Fibroblast of skin of back (primary cell): ENCODE results near the gene UVSSA.

Experiments used
- DNase-seq: peaks from one replicate; pipeline ENCODE4 v3.0.0-alpha.2; 2013

Gene UVSSA

GRCh38 chr4:1396806-1397455 lies 49.9 kb downstream of the UVSSA start:
- no peak for DNase-seq

GRCh38 chr4:1398681-1399507 lies 51.9 kb downstream of the UVSSA start:
- no peak for DNase-seq

- no peak for DNase-seq
Observed at GRCh38 chr4:1399508-1400190, 52.6 kb downstream of the UVSSA start.

GRCh38 chr4:1400191-1400805 lies 53.3 kb downstream of the UVSSA start:
- DNase-seq = no peak

GRCh38 chr4:1400831-1401408 lies 53.9 kb downstream of the UVSSA start:
- DNase-seq = no peak

GRCh38 chr4:1401409-1402020 lies 54.5 kb downstream of the UVSSA start:
- DNase-seq = no peak

- no peak for DNase-seq
Observed at GRCh38 chr4:1402021-1402515, 55.1 kb downstream of the UVSSA start.

GRCh38 chr4:1402516-1403091 lies 55.6 kb downstream of the UVSSA start:
- no peak for DNase-seq

GRCh38 chr4:1403177-1403583 lies 56.2 kb downstream of the UVSSA start:
- no peak for DNase-seq

- no peak for DNase-seq
Observed at GRCh38 chr4:1403591-1404572, 56.9 kb downstream of the UVSSA start.

- no peak for DNase-seq
Observed at GRCh38 chr4:1404573-1405253, 57.7 kb downstream of the UVSSA start.

GRCh38 chr4:1405254-1405635 lies 58.2 kb downstream of the UVSSA start:
- no peak for DNase-seq

- no peak for DNase-seq
Observed at GRCh38 chr4:1405636-1406393, 58.8 kb downstream of the UVSSA start.

- DNase-seq = no peak
Observed at GRCh38 chr4:1406394-1406980, 59.5 kb downstream of the UVSSA start, which contains the start of gene NKX1-1. NKX1-1 (minus strand) TSS chr4:1406442; CDS start chr4:1406442, 0 bp downstream.

- DNase-seq = no peak
Observed at GRCh38 chr4:1406981-1407656, 60.1 kb downstream of the UVSSA start.

GRCh38 chr4:1407657-1408333 lies 60.8 kb downstream of the UVSSA start:
- no peak for DNase-seq

GRCh38 chr4:1408418-1408817 lies 61.4 kb downstream of the UVSSA start:
- no peak for DNase-seq
